Measurements from ENCODE around the gene EVA1A.

DNA sequence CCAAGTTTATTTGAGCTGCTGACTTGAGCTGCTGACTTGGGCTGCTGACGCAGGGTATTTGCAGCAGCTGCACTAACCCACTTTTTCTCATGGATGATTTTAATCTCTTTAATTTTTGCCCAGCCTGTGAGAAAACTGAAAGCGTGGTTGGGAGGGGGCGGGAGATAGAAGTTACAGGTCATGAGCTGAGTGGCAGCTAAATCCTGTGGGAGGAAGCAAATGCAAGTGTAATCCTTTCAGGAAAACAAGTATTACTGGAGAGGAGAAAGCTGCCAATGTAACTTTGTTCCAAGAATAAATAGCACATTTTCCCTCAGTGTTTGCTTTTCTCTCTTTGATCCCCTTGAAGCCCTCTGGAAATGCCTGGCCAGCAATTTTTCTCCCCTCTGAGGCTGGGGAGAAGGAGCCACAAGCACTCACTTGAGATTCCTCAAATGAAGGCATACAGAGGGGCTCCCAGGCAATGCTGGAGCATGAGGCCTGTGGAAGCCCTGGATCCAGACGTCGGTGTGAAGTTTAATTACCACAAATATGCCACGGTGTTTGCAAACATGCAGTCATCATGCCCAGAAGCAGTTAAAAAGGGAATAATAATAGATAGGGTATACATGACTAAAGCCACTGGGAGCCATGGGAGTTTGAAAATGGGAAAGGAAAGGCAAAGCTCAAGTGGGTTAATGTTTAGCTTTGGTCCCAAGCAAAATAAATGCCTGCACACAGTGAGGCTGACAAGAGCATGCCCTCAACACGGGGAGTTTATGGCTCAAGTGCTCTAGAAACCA lies 10.4 kb upstream of the EVA1A start:
- TF ChIP-seq YY1 (IDR thresholded peaks at IDR 0.05; ENCODE audit: insufficient read depth, insufficient read length) (no peak), ZNF274 (IDR thresholded peaks at IDR 0.05; ENCODE audit: low read depth, low read length) (no peak), SUZ12 (IDR thresholded peaks at IDR 0.05; ENCODE audit: extremely low read depth, insufficient read depth, insufficient read length) (no peak)

Data from NT2/D1 (cell line).